ENCODE results near the gene TUBB4B.
A peak's percentile ranks its signal among the peaks of the same experiment; 100 is the strongest.

TUBB4B gene

GRCh38 chr9:137240841-137241489, at the start of gene TUBB4B:
Gene TUBB4B, plus strand, starts transcription at chr9:137241287. Its CDS starts 74 bp downstream, at chr9:137241361.
- peak; percentile 97 to 98 for DNase-seq

- no peak for DNase-seq
These were observed 49.2 kb upstream of the TUBB4B start for GRCh38 chr9:137191691-137192447.

- DNase-seq = no peak
These were observed 48.7 kb upstream of the TUBB4B start for GRCh38 chr9:137192448-137192780.

GRCh38 chr9:137192859-137193258, 48.2 kb upstream of the TUBB4B start:
- no peak for DNase-seq

- no peak for DNase-seq
These were observed 47.3 kb upstream of the TUBB4B start for GRCh38 chr9:137193771-137194170.

- DNase-seq = no peak
These were observed 46.7 kb upstream of the TUBB4B start for GRCh38 chr9:137194388-137194787.

- DNase-seq = no peak
These were observed 46.2 kb upstream of the TUBB4B start for GRCh38 chr9:137194909-137195308.

- no peak for DNase-seq
These were observed 45.4 kb upstream of the TUBB4B start for GRCh38 chr9:137195525-137196220.

GRCh38 chr9:137198051-137198901, 42.8 kb upstream of the TUBB4B start:
- DNase-seq = no peak

GRCh38 chr9:137198902-137199283, 42.2 kb upstream of the TUBB4B start:
- DNase-seq = no peak

GRCh38 chr9:137199411-137200121, 41.5 kb upstream of the TUBB4B start:
- no peak for DNase-seq

- peak; percentile 99 for DNase-seq
These were observed 40.5 kb upstream of the TUBB4B start, which contains the start of gene TPRN for GRCh38 chr9:137200311-137201204. Gene TPRN, minus strand, starts transcription at chr9:137200741. Its CDS starts 30 bp downstream, at chr9:137200711.

- no peak for DNase-seq
These were observed 39.8 kb upstream of the TUBB4B start for GRCh38 chr9:137201205-137201868.

- DNase-seq = no peak
These were observed 38.1 kb upstream of the TUBB4B start for GRCh38 chr9:137202966-137203365.

GRCh38 chr9:137204731-137205125, 36.4 kb upstream of the TUBB4B start:
- no peak for DNase-seq

- DNase-seq = peak; percentile 89 to 91
These were observed 35.7 kb upstream of the TUBB4B start, which contains the start of the genes NDOR1 and TMEM203 for GRCh38 chr9:137205126-137206069. Gene NDOR1, plus strand, starts transcription at chr9:137205700. Its CDS starts 78 bp downstream, at chr9:137205778. Gene TMEM203, minus strand, starts transcription at chr9:137205648. Its CDS starts 234 bp downstream, at chr9:137205414.

GRCh38 chr9:137206602-137207001, 34.5 kb upstream of the TUBB4B start:
- DNase-seq = no peak

- no peak for DNase-seq
These were observed 29.6 kb upstream of the TUBB4B start for GRCh38 chr9:137211532-137211931.

GRCh38 chr9:137212520-137212919, 28.6 kb upstream of the TUBB4B start:
- DNase-seq = no peak

Data from activated CD4-positive, alpha-beta T cell treated with anti-CD3 and anti-CD28 coated beads for 4 hours (primary cell).